ENCODE data around the gene GLO1. TPM values are rescaled to one million over a fixed set of nuclear protein-coding genes. Genes with fewer than 3 reads are reported as not detected.
A peak's percentile ranks its signal among the peaks of the same experiment; 100 is the strongest.

GLO1 gene
- 100 to 1,000 TPM in 1 of 5 experiments, 10 to 100 TPM in 4; 16.0 to 103 (median 22.3) TPM for total RNA-seq
- polyA plus RNA-seq = 10 to 100 TPM; 68.2 to 97.3 TPM
- total RNA-seq = 28.4 reads per million, percentile 58 among the genes with 10 or more reads in this experiment

GRCh38 chr6:38702558-38703397, at the start of gene GLO1:
Gene GLO1 (minus strand): TSS chr6:38703145. CDS start chr6:38703054, 91 bp downstream.
- H3K4me1 ChIP-seq (ENCODE audit: control insufficient read depth in 2 of 2, insufficient read depth in 2 of 2, low read length in 2 of 2) = peaks cover 0 to 4% of the 10 kb centered on the region in 2 donors
- peaks cover 6 to 43% (median 12%) of the 10 kb centered on the region in 11 donors for H3K9me3 Mint-ChIP-seq
- no peaks in the 10 kb centered on the region for H3K27me3 ChIP-seq (ENCODE audit: control insufficient read depth in 2 of 2, insufficient read depth in 2 of 2, low read length in 2 of 2)
- ChIA-PET CTCF (interaction anchor here (0.6 kb wide), 2 partner anchors 27 to 1379 kb away, joined by 3 to 4 read pairs; no protein-coding TSS in a partner anchor), POLR2A (interaction anchor here (0.6 to 1.9 kb wide), 5 partner anchors 10 to 1321 kb away, joined by 3 to 9 read pairs (median 3); partner anchors contain the start of gene BTBD9)
- H3K36me3 Mint-ChIP-seq = peaks cover 9 to 39% (median 29%) of the 10 kb centered on the region in 5 donors
- peaks cover 13 to 18% (median 16%) of the 10 kb centered on the region in 5 donors for H3K27me3 Mint-ChIP-seq
- intact Hi-C loops (cut with micrococcal nuclease) = loop anchor here (1.0 to 10.0 kb wide), 8 partner anchors 12 to 1022 kb away; partner anchors contain the start of genes BTBD9 (in 2 of the 2), ZFAND3 (in 2 of the 2), KCNK5 (in 1 of the 2) and KIF6 (in 1 of the 2)
- peaks cover 8 to 50% (median 28%) of the 10 kb centered on the region in 7 donors for H3K4me1 Mint-ChIP-seq
- peak within 1 kb of the TSS; percentile 81 for H3K27ac ChIP-seq (ENCODE audit: low read depth, low read length)
- no peaks in the 10 kb centered on the region for H3K36me3 ChIP-seq (ENCODE audit: control insufficient read depth in 2 of 3, insufficient read depth in 3 of 3, low read length in 3 of 3)
- peak within 1 kb of the TSS; percentile 76 to 95 (median 91) for H3K27ac Mint-ChIP-seq
- peak; percentile 100 for ATAC-seq
- peak within 1 kb of the TSS; percentile 81 for H3K4me3 ChIP-seq (ENCODE audit: low read length)
- DNase-seq = peak; percentile 84 to 96 (median 94)
- peak within 1 kb of the TSS; percentile 77 to 99 (median 90) for H3K4me3 Mint-ChIP-seq
- peaks cover 0 to 8% (median 0%) of the 10 kb centered on the region in 3 experiments for H3K9me3 ChIP-seq (ENCODE audit: control insufficient read depth in 2 of 3, low read length in 3 of 3)

GRCh38 chr6:38750968-38751615, 48.1 kb upstream of the GLO1 start:
- ATAC-seq (no peak), DNase-seq (no peak)
- Histone ChIP-seq H3K9me3 (ENCODE audit: control insufficient read depth in 2 of 3, low read length in 3 of 3) (no peaks in the 10 kb centered on the region), H3K27ac (ENCODE audit: low read depth, low read length) (no peak overlapping the region), H3K4me3 (ENCODE audit: low read length) (no peak overlapping the region), H3K27me3 (ENCODE audit: control insufficient read depth in 2 of 2, insufficient read depth in 2 of 2, low read length in 2 of 2) (peaks cover 0 to 3% of the 10 kb centered on the region in 2 donors), H3K36me3 (ENCODE audit: control insufficient read depth in 2 of 3, insufficient read depth in 3 of 3, low read length in 3 of 3) (no peaks in the 10 kb centered on the region), H3K4me1 (ENCODE audit: control insufficient read depth in 2 of 2, insufficient read depth in 2 of 2, low read length in 2 of 2) (no peaks in the 10 kb centered on the region)
- Mint-ChIP-seq H3K4me1 (no peaks in the 10 kb centered on the region), H3K27ac (no peak overlapping the region), H3K9me3 (no peaks in the 10 kb centered on the region), H3K27me3 (peaks cover 6 to 23% (median 11%) of the 10 kb centered on the region in 5 donors), H3K4me3 (no peak overlapping the region), H3K36me3 (no peaks in the 10 kb centered on the region)
- ChIA-PET POLR2A (no interaction called here), CTCF (no interaction called here)
- intact Hi-C loops (cut with micrococcal nuclease) = no loop called here

GRCh38 chr6:38749473-38749872, 46.5 kb upstream of the GLO1 start:
- Histone ChIP-seq H3K9me3 (ENCODE audit: control insufficient read depth in 2 of 3, low read length in 3 of 3) (no peaks in the 10 kb centered on the region), H3K36me3 (ENCODE audit: control insufficient read depth in 2 of 3, insufficient read depth in 3 of 3, low read length in 3 of 3) (no peaks in the 10 kb centered on the region), H3K4me1 (ENCODE audit: control insufficient read depth in 2 of 2, insufficient read depth in 2 of 2, low read length in 2 of 2) (no peaks in the 10 kb centered on the region), H3K4me3 (ENCODE audit: low read length) (no peak overlapping the region), H3K27ac (ENCODE audit: low read depth, low read length) (no peak overlapping the region), H3K27me3 (ENCODE audit: control insufficient read depth in 2 of 2, insufficient read depth in 2 of 2, low read length in 2 of 2) (peaks cover 0 to 3% of the 10 kb centered on the region in 2 donors)
- H3K9me3 Mint-ChIP-seq = no peaks in the 10 kb centered on the region
- no peak overlapping the region for H3K27ac Mint-ChIP-seq
- H3K4me1 Mint-ChIP-seq = no peaks in the 10 kb centered on the region
- no peak overlapping the region for H3K4me3 Mint-ChIP-seq
- CTCF ChIA-PET = no interaction called here
- H3K27me3 Mint-ChIP-seq = peaks cover 13 to 35% (median 27%) of the 10 kb centered on the region in 5 donors
- ATAC-seq = no peak
- DNase-seq = no peak
- intact Hi-C loops (cut with micrococcal nuclease) = no loop called here
- no peaks in the 10 kb centered on the region for H3K36me3 Mint-ChIP-seq
- POLR2A ChIA-PET = no interaction called here

GRCh38 chr6:38739532-38739931, 36.6 kb upstream of the GLO1 start:
- POLR2A ChIA-PET = no interaction called here
- H3K27me3 Mint-ChIP-seq = peaks cover 54 to 62% (median 57%) of the 10 kb centered on the region in 5 donors
- intact Hi-C loops (cut with micrococcal nuclease) = no loop called here

GRCh38 chr6:38738261-38738660, 35.3 kb upstream of the GLO1 start:
- ChIA-PET POLR2A (no interaction called here), CTCF (no interaction called here)
- H3K9me3 Mint-ChIP-seq = peaks cover 0 to 11% (median 4%) of the 10 kb centered on the region in 11 donors
- no peak overlapping the region for H3K4me3 Mint-ChIP-seq
- Histone ChIP-seq H3K27ac (ENCODE audit: low read depth, low read length) (no peak overlapping the region), H3K36me3 (ENCODE audit: control insufficient read depth in 2 of 3, insufficient read depth in 3 of 3, low read length in 3 of 3) (no peaks in the 10 kb centered on the region), H3K9me3 (ENCODE audit: control insufficient read depth in 2 of 3, low read length in 3 of 3) (no peaks in the 10 kb centered on the region), H3K27me3 (ENCODE audit: control insufficient read depth in 2 of 2, insufficient read depth in 2 of 2, low read length in 2 of 2) (peaks cover 0 to 8% of the 10 kb centered on the region in 2 donors), H3K4me3 (ENCODE audit: low read length) (no peak overlapping the region), H3K4me1 (ENCODE audit: control insufficient read depth in 2 of 2, insufficient read depth in 2 of 2, low read length in 2 of 2) (no peaks in the 10 kb centered on the region)
- intact Hi-C loops (cut with micrococcal nuclease) = no loop called here
- peaks cover 0 to 1% (median 0%) of the 10 kb centered on the region in 7 donors for H3K4me1 Mint-ChIP-seq
- H3K27ac Mint-ChIP-seq = no peak overlapping the region
- DNase-seq (no peak), ATAC-seq (no peak)
- peaks cover 0 to 4% (median 1%) of the 10 kb centered on the region in 5 donors for H3K36me3 Mint-ChIP-seq
- peaks cover 48 to 55% (median 51%) of the 10 kb centered on the region in 5 donors for H3K27me3 Mint-ChIP-seq

More at GRCh38 chr6:38739532-38739931, 36.6 kb upstream of the GLO1 start:
- CTCF ChIA-PET = no interaction called here
- Mint-ChIP-seq H3K9me3 (peaks cover 0 to 9% (median 4%) of the 10 kb centered on the region in 11 donors), H3K36me3 (peaks cover 0 to 4% (median 1%) of the 10 kb centered on the region in 5 donors), H3K4me1 (no peaks in the 10 kb centered on the region), H3K27ac (no peak overlapping the region), H3K4me3 (no peak overlapping the region)
- DNase-seq = no peak
- ATAC-seq = no peak
- H3K4me3 ChIP-seq (ENCODE audit: low read length) = no peak overlapping the region
- H3K36me3 ChIP-seq (ENCODE audit: control insufficient read depth in 2 of 3, insufficient read depth in 3 of 3, low read length in 3 of 3) = no peaks in the 10 kb centered on the region
- no peaks in the 10 kb centered on the region for H3K9me3 ChIP-seq (ENCODE audit: control insufficient read depth in 2 of 3, low read length in 3 of 3)
- H3K27me3 ChIP-seq (ENCODE audit: control insufficient read depth in 2 of 2, insufficient read depth in 2 of 2, low read length in 2 of 2) = peaks cover 0 to 8% of the 10 kb centered on the region in 2 donors
- no peaks in the 10 kb centered on the region for H3K4me1 ChIP-seq (ENCODE audit: control insufficient read depth in 2 of 2, insufficient read depth in 2 of 2, low read length in 2 of 2)
- no peak overlapping the region for H3K27ac ChIP-seq (ENCODE audit: low read depth, low read length)

GRCh38 chr6:38736951-38737350, 34.0 kb upstream of the GLO1 start:
- ATAC-seq (no peak), DNase-seq (no peak)
- peaks cover 41 to 57% (median 46%) of the 10 kb centered on the region in 5 donors for H3K27me3 Mint-ChIP-seq
- H3K36me3 Mint-ChIP-seq = peaks cover 0 to 4% (median 1%) of the 10 kb centered on the region in 5 donors
- no peak overlapping the region for H3K4me3 ChIP-seq (ENCODE audit: low read length)
- no peaks in the 10 kb centered on the region for H3K4me1 ChIP-seq (ENCODE audit: control insufficient read depth in 2 of 2, insufficient read depth in 2 of 2, low read length in 2 of 2)
- ChIA-PET POLR2A (no interaction called here), CTCF (no interaction called here)
- no peak overlapping the region for H3K27ac ChIP-seq (ENCODE audit: low read depth, low read length)
- no peaks in the 10 kb centered on the region for H3K9me3 ChIP-seq (ENCODE audit: control insufficient read depth in 2 of 3, low read length in 3 of 3)
- no peak overlapping the region for H3K4me3 Mint-ChIP-seq
- H3K36me3 ChIP-seq (ENCODE audit: control insufficient read depth in 2 of 3, insufficient read depth in 3 of 3, low read length in 3 of 3) = no peaks in the 10 kb centered on the region
- peaks cover 0 to 1% (median 0%) of the 10 kb centered on the region in 7 donors for H3K4me1 Mint-ChIP-seq
- peaks cover 0 to 8% of the 10 kb centered on the region in 2 donors for H3K27me3 ChIP-seq (ENCODE audit: control insufficient read depth in 2 of 2, insufficient read depth in 2 of 2, low read length in 2 of 2)
- peaks cover 0 to 12% (median 4%) of the 10 kb centered on the region in 11 donors for H3K9me3 Mint-ChIP-seq
- no peak overlapping the region for H3K27ac Mint-ChIP-seq
- intact Hi-C loops (cut with micrococcal nuclease) = no loop called here

All from naive thymus-derived CD4-positive, alpha-beta T cell (primary cell).